Activated CD4-positive, alpha-beta T cell treated with anti-CD3 and anti-CD28 coated beads, Interleukin-2, amount 50 U/mL, for 1 hour (primary cell): ENCODE data around the gene ANHX.
"Not testable (repeated sequence)": the region's sequence is repeated elsewhere in the genome, so short reads cannot be mapped to it uniquely, and the experiment has no call there.

Source experiments
- DNase-seq: peaks from one replicate; pipeline ENCODE4 v3.0.0-alpha.2; 2020

ANHX gene

GRCh38 chr12:133235401-133236112, at the start of gene ANHX:
Gene ANHX (minus strand): TSS chr12:133235877. CDS start chr12:133234356, 1,521 bp downstream.
- DNase-seq, result no peak

- DNase-seq, result not testable (repeated sequence)
These were observed 29.0 kb upstream of the ANHX start for GRCh38 chr12:133264668-133265067.

- DNase-seq, result no peak
These were observed 28.5 kb upstream of the ANHX start for GRCh38 chr12:133264173-133264572.

- DNase-seq, result no peak
These were observed 20.6 kb upstream of the ANHX start for GRCh38 chr12:133256321-133256720.

GRCh38 chr12:133255833-133256232, 20.2 kb upstream of the ANHX start:
- not testable (repeated sequence) for DNase-seq

GRCh38 chr12:133251732-133252131, 16.1 kb upstream of the ANHX start:
- no peak for DNase-seq

GRCh38 chr12:133236556-133236955, 879 bp upstream of the ANHX start:
- no peak for DNase-seq

GRCh38 chr12:133236144-133236543, 467 bp upstream of the ANHX start:
- DNase-seq, result no peak

GRCh38 chr12:133234971-133235370, 706 bp downstream of the ANHX start:
- DNase-seq, result no peak

- no peak for DNase-seq
These were observed 1.6 kb downstream of the ANHX start for GRCh38 chr12:133233993-133234564.

- no peak for DNase-seq
These were observed 2.7 kb downstream of the ANHX start for GRCh38 chr12:133233006-133233405.

- no peak for DNase-seq
These were observed 4.7 kb downstream of the ANHX start for GRCh38 chr12:133231001-133231400.

- no peak for DNase-seq
These were observed 8.3 kb downstream of the ANHX start for GRCh38 chr12:133227281-133227852.

GRCh38 chr12:133226690-133227089, 9.0 kb downstream of the ANHX start:
- DNase-seq, result no peak

GRCh38 chr12:133225527-133225926, 10.2 kb downstream of the ANHX start:
- no peak for DNase-seq

- DNase-seq, result no peak
These were observed 13.5 kb downstream of the ANHX start for GRCh38 chr12:133222211-133222610.

GRCh38 chr12:133221241-133221640, 14.4 kb downstream of the ANHX start:
- DNase-seq, result no peak

- no peak for DNase-seq
These were observed 15.2 kb downstream of the ANHX start for GRCh38 chr12:133220521-133220920.

- DNase-seq, result no peak
These were observed 18.5 kb downstream of the ANHX start for GRCh38 chr12:133217219-133217618.

- DNase-seq, result no peak
These were observed 20.0 kb downstream of the ANHX start for GRCh38 chr12:133215724-133216123.

- DNase-seq, result no peak
These were observed 29.3 kb downstream of the ANHX start for GRCh38 chr12:133206390-133206789.

GRCh38 chr12:133204264-133204603, 31.4 kb downstream of the ANHX start:
- no peak for DNase-seq

- no peak for DNase-seq
These were observed 32.1 kb downstream of the ANHX start for GRCh38 chr12:133203344-133204263.
